HepG2 (cell line): ENCODE data around the gene SLC4A5. TPM values are rescaled to one million over a fixed set of nuclear protein-coding genes. Genes with fewer than 3 reads are reported as not detected.

ENCODE experiments used
- ATAC-seq: fragments of 200-7000 bp; cut with Tn5 transposase; 3 replicates; pipeline ENCODE4 v1.9.1; 2020; ENCODE audit warnings: mild to moderate bottlenecking, moderate library complexity
- BruUV-seq: library from RNA; stranded (reverse); fragments of 400-500 nt; replicated peaks from 2 replicates; lab custom pipeline; 2021; lab: Mats Ljungman, UMichigan
- CTCF ChIA-PET: fragments of 300-600 bp; formaldehyde crosslinking; extraction: SDS; loops from one replicate; lab custom pipeline; 2021; ENCODE audit warnings: low total read pairs, inconsistent platforms, low intra/inter-chr PET ratio; lab: Yijun Ruan, JAX
- POLR2A ChIA-PET: fragments of 350-600 bp; sonication (Branson Sonifier 250); formaldehyde crosslinking; loops from one replicate; lab custom pipeline; 2020; ENCODE audit warnings: antibody characterized with exemption, inconsistent platforms; lab: Yijun Ruan, JAX
- DNase-seq: peaks from one replicate; pipeline ENCODE4 v3.0.0-alpha.2; 2015; ENCODE audit warnings: low spot score
- FAIRE-seq: peaks from 3 replicates; lab custom pipeline; 2011; peaks lifted over from hg19 to GRCh38; lab: Jason Lieb, UNC
- H2AFZ ChIP-seq: one replicate; pipeline ENCODE4 v1.6.1; 2011; ENCODE audit warnings: low read length, inconsistent platforms
- H3K27ac ChIP-seq: fragments of 300-600 bp; 3 replicates; pipeline ENCODE4 v1.8.0; 2011; ENCODE audit warnings: mixed run types, mild to moderate bottlenecking, mixed read lengths, low read length, inconsistent platforms; ENCODE audit not compliant: insufficient read depth; ENCODE audit errors: extremely low read length
- H3K27me3 ChIP-seq, 2 experiments: fragments of 200-600 bp in 1 of 2; 2 replicates in 1 of 2; 3 replicates in 1 of 2; pipeline versions ENCODE4 v1.6.0 to v1.8.0; 2011; ENCODE audit warnings: low read length in 2 of 2, mild to moderate bottlenecking in 2 of 2, moderate library complexity in 2 of 2, inconsistent platforms in 1 of 2; ENCODE audit not compliant: insufficient read depth in 2 of 2, control insufficient read depth in 1 of 2
- H3K36me3 ChIP-seq, 2 experiments: fragments of 200-600 bp in 1 of 2; replicated peaks in 1 of 2; 2 replicates in 1 of 2; 3 replicates in 1 of 2; pipeline versions ENCODE4 v1.5.1 to v1.8.0; 2011; ENCODE audit warnings: low read length in 2 of 2, inconsistent platforms in 1 of 2; ENCODE audit not compliant: insufficient read depth in 2 of 2, control insufficient read depth in 1 of 2
- H3K4me1 ChIP-seq: 2 replicates; pipeline ENCODE4 v1.5.1; 2012; ENCODE audit warnings: low read length, inconsistent platforms; ENCODE audit not compliant: insufficient read depth
- H3K4me2 ChIP-seq: 2 replicates; pipeline ENCODE4 v1.6.0; 2011; ENCODE audit warnings: low read depth, low read length, inconsistent platforms
- H3K4me3 ChIP-seq, 3 experiments: fragments of 200-600 bp in 1 of 3; sonication (generic), shearing (Covaris generic) in 1 of 3; replicated peaks in 1 of 3; 2 replicates each; pipeline ENCODE4 v1.5.1; 2011 to 2016; ENCODE audit warnings: low read length in 3 of 3, inconsistent platforms in 2 of 3, low read depth in 2 of 3, mild to moderate bottlenecking in 2 of 3, control low read depth in 1 of 3, mixed read lengths in 1 of 3; ENCODE audit not compliant: insufficient read depth in 1 of 3
- H3K79me2 ChIP-seq: one replicate; pipeline ENCODE4 v1.6.1; 2011; ENCODE audit warnings: low read length, inconsistent platforms; ENCODE audit not compliant: insufficient read depth
- H3K9ac ChIP-seq: 2 replicates; pipeline ENCODE4 v1.6.0; 2011; ENCODE audit warnings: mild to moderate bottlenecking, low read depth, low read length, inconsistent platforms; ENCODE audit not compliant: insufficient read depth
- H3K9me3 ChIP-seq: 2 replicates; pipeline ENCODE4 v1.5.1; 2012; ENCODE audit warnings: mild to moderate bottlenecking, low read length
- H4K20me1 ChIP-seq: 2 replicates; pipeline ENCODE4 v1.6.0; 2011; ENCODE audit warnings: inconsistent platforms, mild to moderate bottlenecking, low read length, moderate library complexity; ENCODE audit not compliant: insufficient read depth
- AKAP8 ChIP-seq: sonication (generic); formaldehyde crosslinking; IDR thresholded peaks from 2 replicates; pipeline ENCODE4 v1.5.1; 2020; ENCODE audit warnings: mild to moderate bottlenecking, missing genetic modification reagents
- DPF2 ChIP-seq: sonication (generic); formaldehyde crosslinking; IDR thresholded peaks from 2 replicates; pipeline ENCODE4 v1.4.0; 2020; ENCODE audit warnings: mild to moderate bottlenecking, low read depth, missing genetic modification reagents, borderline replicate concordance
- HNRNPK ChIP-seq: fragments of 200-400 bp; formaldehyde crosslinking; IDR thresholded peaks from 2 replicates; pipeline ENCODE4 v1.6.1; 2018; ENCODE audit warnings: low read length, low read depth, moderate library complexity, mild to moderate bottlenecking; ENCODE audit not compliant: poor library complexity, severe bottlenecking
- KAT2B ChIP-seq: fragments of 150-350 bp; IDR thresholded peaks from 2 replicates; pipeline ENCODE4 v1.6.1; 2014; ENCODE audit warnings: low read depth, low read length, borderline replicate concordance
- KLF15 ChIP-seq: sonication (generic); formaldehyde crosslinking; IDR thresholded peaks from 2 replicates; pipeline ENCODE4 v1.8.1; 2023; ENCODE audit warnings: borderline replicate concordance, mild to moderate bottlenecking, inconsistent platforms, missing genetic modification reagents, mixed read lengths
- MTA3 ChIP-seq: sonication (generic); formaldehyde crosslinking; IDR thresholded peaks from 2 replicates; pipeline ENCODE4 v1.4.0; 2020; ENCODE audit warnings: missing genetic modification reagents
- NFIC ChIP-seq: IDR thresholded peaks from 2 replicates; pipeline ENCODE4 v1.6.1; 2012; ENCODE audit warnings: mild to moderate bottlenecking, low read length, inconsistent platforms
- NR3C1 ChIP-seq: sonication (generic); formaldehyde crosslinking; IDR thresholded peaks from 2 replicates; pipeline ENCODE4 v1.4.0; 2020; ENCODE audit warnings: missing genetic modification reagents
- PCBP2 ChIP-seq: fragments of 200-400 bp; formaldehyde crosslinking; optimal IDR thresholded peaks from 2 replicates; pipeline ENCODE3; 2018; ENCODE audit warnings: low read length, low read depth; ENCODE audit not compliant: poor library complexity, severe bottlenecking
- ZNF17 ChIP-seq: sonication (generic); formaldehyde crosslinking; IDR thresholded peaks from 2 replicates; pipeline ENCODE4 v1.5.0; 2020; ENCODE audit warnings: mild to moderate bottlenecking, missing genetic modification reagents
- ZNF205 ChIP-seq: IDR thresholded peaks from 2 replicates; pipeline ENCODE4 v1.6.1; 2018; ENCODE audit warnings: missing biosample characterization, missing genetic modification reagents
- ZNF263 ChIP-seq: sonication (generic); formaldehyde crosslinking; IDR thresholded peaks from 2 replicates; pipeline ENCODE4 v1.4.0; 2020; ENCODE audit warnings: missing genetic modification reagents
- ZNF326 ChIP-seq: sonication (generic); formaldehyde crosslinking; IDR thresholded peaks from 2 replicates; pipeline ENCODE4 v1.4.0; 2020; ENCODE audit warnings: missing genetic modification reagents, borderline replicate concordance
- ZNF329 ChIP-seq: sonication (generic); formaldehyde crosslinking; IDR thresholded peaks from 2 replicates; pipeline ENCODE4 v1.9.0; 2021; ENCODE audit warnings: low read depth, mild to moderate bottlenecking, missing genetic modification reagents
- ZNF570 ChIP-seq: sonication (generic); formaldehyde crosslinking; IDR thresholded peaks from 2 replicates; pipeline ENCODE4 v1.4.0; 2020; ENCODE audit warnings: mild to moderate bottlenecking, missing genetic modification reagents, borderline replicate concordance
- ZNF607 ChIP-seq: sonication (generic); formaldehyde crosslinking; IDR thresholded peaks from 2 replicates; pipeline ENCODE4 v1.5.1; 2020; ENCODE audit warnings: missing genetic modification reagents, mild to moderate bottlenecking, borderline replicate concordance
- WGBS: methylation state at CpG from one replicate; pipeline ENCODE4 v1.1.6; 2017; ENCODE audit warnings: low lambda C conversion rate; 5-methylcytosine and 5-hydroxymethylcytosine counted together
- in situ Hi-C: cut with HindIII; loops from 2 replicates; pipeline ENCODE4 v1.10.0; 2017; ENCODE audit warnings: low pct_unique_long_range_greater_than_20kb; ENCODE audit not compliant: extremely low pct_ligation_motif_present
- intact Hi-C: fragments of 100-400 bp; cut with micrococcal nuclease; formaldehyde crosslinking; loops from one replicate; pipeline ENCODE4 v1.10.0; 2022; ENCODE audit not compliant: unreplicated experiment
- polyA plus RNA-seq, 8 experiments: library from polyadenylated mRNA; depleted of rRNA in 3 of 8; stranded (reverse) in 7 of 8; unstranded in 1 of 8; fragments of >200 nt; fragmentation: Illumina TruSeq in 4 of 8; extraction: Trizol in 4 of 8; gene quantifications; 2 replicates each; pipeline versions ENCODE4 v1.2.1 to v1.2.3, GENCODE V29; 2011 to 2016; ENCODE audit warnings: low read depth in 4 of 8, missing spikeins in 1 of 8, mixed read lengths in 1 of 8; ENCODE audit not compliant: insufficient read depth in 1 of 8
- total RNA-seq, 5 experiments: library from RNA; depleted of rRNA; stranded (reverse); fragments of >200 nt; fragmentation: Illumina TruSeq; extraction: Trizol; gene quantifications; 2 replicates each; pipeline ENCODE4 v1.2.3, GENCODE V29; 2016; ENCODE audit warnings: low read depth in 1 of 5
- TF ChIP-seq, protein P1 (sequence below): sonication (generic); formaldehyde crosslinking; IDR thresholded peaks from 2 replicates; pipeline ENCODE4 v1.9.0; 2021; ENCODE audit warnings: missing genetic modification reagents, borderline replicate concordance

The SLC4A5 gene
- total and polyA plus RNA-seq, 2 of the 13 experiments (the other 11 are each of a cell fraction or from before 2014, with no cell fraction given), result 0.50 TPM; not detected in 1

DNA sequence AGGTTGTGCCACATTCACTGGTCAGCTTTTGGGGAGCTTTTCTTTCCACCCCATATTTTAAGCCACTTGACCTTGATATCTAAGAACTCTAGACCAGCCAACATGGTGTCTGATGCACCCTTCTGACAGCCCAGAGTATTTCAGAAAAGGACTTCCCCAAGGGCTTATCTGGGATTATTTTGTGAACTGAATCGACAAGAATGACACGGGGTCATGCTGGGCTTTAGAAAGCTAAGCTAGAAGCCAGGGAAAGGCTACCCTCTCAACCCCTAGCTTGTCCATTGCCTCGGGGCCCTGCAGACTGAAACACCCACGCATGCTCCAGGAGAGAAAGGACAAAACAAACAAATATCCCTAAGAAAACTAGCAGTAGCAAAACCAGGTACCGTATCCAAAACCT lies 16.0 kb downstream of the SLC4A5 start:
- H3K9me3 ChIP-seq, result no peaks in the 10 kb centered on the region
- POLR2A ChIA-PET, result no interaction called here
- H3K4me3 ChIP-seq, result no peak overlapping the region
- in situ Hi-C loops (no loop called here), intact Hi-C loops (no loop called here)
- ATAC-seq (no peak), DNase-seq (no peak), FAIRE-seq (no peak)
- H2AFZ ChIP-seq, result no peak overlapping the region
- CTCF ChIA-PET, result no interaction called here
- no peaks in the 10 kb centered on the region for H3K4me1 ChIP-seq
- no peaks in the 10 kb centered on the region for H3K79me2 ChIP-seq
- H3K9ac ChIP-seq, result no peak overlapping the region
- TF ChIP-seq ZNF329 (CRISPR knock-in tag) (no peak), DPF2 (CRISPR knock-in tag) (no peak)
- no peaks in the 10 kb centered on the region for H4K20me1 ChIP-seq
- no TSS peak for BruUV-seq
- H3K4me2 ChIP-seq, result no peak overlapping the region
- H3K36me3 ChIP-seq, result no peaks in the 10 kb centered on the region
- 21% methylated on average over 5 of the region's 5 CpGs for WGBS
- no peak overlapping the region for H3K27ac ChIP-seq
- no peaks in the 10 kb centered on the region for H3K27me3 ChIP-seq

DNA sequence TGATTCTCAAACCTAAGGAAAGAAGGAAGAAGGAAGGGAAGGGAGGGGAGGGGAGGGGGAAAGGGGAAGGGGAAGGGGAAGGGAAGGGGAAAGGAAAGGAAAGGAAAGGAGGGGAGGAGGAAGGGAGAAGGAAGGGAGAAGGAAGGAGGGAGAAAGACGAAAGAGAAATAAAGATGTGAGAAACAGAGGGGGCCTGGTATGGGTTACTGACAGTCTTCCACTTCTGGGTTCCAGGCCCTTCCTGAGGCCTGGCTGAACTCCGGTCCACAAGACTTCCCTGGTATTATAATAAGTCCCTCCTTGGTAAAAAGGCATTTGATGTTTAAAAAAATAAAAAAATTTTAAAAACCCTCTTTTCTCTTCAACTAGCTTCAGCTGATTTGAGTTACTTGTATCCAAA lies 17.4 kb downstream of the SLC4A5 start:
- in situ Hi-C loops, result no loop called here
- CTCF ChIA-PET, result no interaction called here
- WGBS, result 42% methylated on average over 2 of the region's 2 CpGs

More for the DNA sequence above, 17.4 kb downstream of the SLC4A5 start:
- Histone ChIP-seq H3K27ac (no peak overlapping the region), H4K20me1 (no peaks in the 10 kb centered on the region), H3K36me3 (no peaks in the 10 kb centered on the region), H3K4me1 (no peaks in the 10 kb centered on the region), H3K9me3 (no peaks in the 10 kb centered on the region), H2AFZ (no peak overlapping the region), H3K9ac (no peak overlapping the region), H3K27me3 (no peaks in the 10 kb centered on the region), H3K79me2 (no peaks in the 10 kb centered on the region), H3K4me2 (no peak overlapping the region), H3K4me3 (no peak overlapping the region)
- intact Hi-C loops, result no loop called here
- FAIRE-seq, result no peak
- POLR2A ChIA-PET, result no interaction called here
- no peak for DNase-seq
- BruUV-seq, result no TSS peak
- TF ChIP-seq ZNF205 (CRISPR knock-in tag) (no peak), KLF15 (CRISPR knock-in tag) (no peak), KAT2B (no peak), ZNF263 (CRISPR knock-in tag) (no peak), ZNF570 (CRISPR knock-in tag) (no peak), ZNF17 (CRISPR knock-in tag) (no peak), AKAP8 (no peak), NR3C1 (CRISPR knock-in tag) (no peak), ZNF607 (no peak), ZNF326 (CRISPR knock-in tag) (no peak), PCBP2 (peak; percentile 84), MTA3 (CRISPR knock-in tag) (no peak), NFIC (no peak), HNRNPK (peak; percentile 92)
- TF ChIP-seq, protein P1, sequence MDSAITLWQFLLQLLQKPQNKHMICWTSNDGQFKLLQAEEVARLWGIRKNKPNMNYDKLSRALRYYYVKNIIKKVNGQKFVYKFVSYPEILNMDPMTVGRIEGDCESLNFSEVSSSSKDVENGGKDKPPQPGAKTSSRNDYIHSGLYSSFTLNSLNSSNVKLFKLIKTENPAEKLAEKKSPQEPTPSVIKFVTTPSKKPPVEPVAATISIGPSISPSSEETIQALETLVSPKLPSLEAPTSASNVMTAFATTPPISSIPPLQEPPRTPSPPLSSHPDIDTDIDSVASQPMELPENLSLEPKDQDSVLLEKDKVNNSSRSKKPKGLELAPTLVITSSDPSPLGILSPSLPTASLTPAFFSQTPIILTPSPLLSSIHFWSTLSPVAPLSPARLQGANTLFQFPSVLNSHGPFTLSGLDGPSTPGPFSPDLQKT (CRISPR knock-in tag), result no peak
- no peak for ATAC-seq
